Fibroblast of skin of left quadriceps (primary cell): ENCODE measurements around the gene NLGN3.
"Not testable (repeated sequence)": the region's sequence is repeated elsewhere in the genome, so short reads cannot be mapped to it uniquely, and the experiment has no call there.

ENCODE experiments used
- DNase-seq, 2 experiments: peaks; one replicate each; pipeline ENCODE4 v3.0.0-alpha.2; 2013; ENCODE audit warnings: low read depth in 2 of 2

The NLGN3 gene

GRCh38 chrX:71169586-71169985, 24.9 kb downstream of the NLGN3 start:
- no peak for DNase-seq

GRCh38 chrX:71170660-71171059, 26.0 kb downstream of the NLGN3 start:
- DNase-seq: no peak

GRCh38 chrX:71171110-71171801, 26.6 kb downstream of the NLGN3 start:
- no peak for DNase-seq

GRCh38 chrX:71173440-71173839, 28.8 kb downstream of the NLGN3 start:
- DNase-seq: no peak

GRCh38 chrX:71174795-71175194, 30.2 kb downstream of the NLGN3 start:
- DNase-seq: no peak

GRCh38 chrX:71175531-71175930, 30.9 kb downstream of the NLGN3 start:
- DNase-seq: no peak

- DNase-seq: no peak
Measured at GRCh38 chrX:71177327-71177726, 32.7 kb downstream of the NLGN3 start.

- DNase-seq: peak; percentile 24 to 28
Measured at GRCh38 chrX:71178908-71179307, 34.3 kb downstream of the NLGN3 start.

- DNase-seq: not testable (repeated sequence)
Measured at GRCh38 chrX:71180579-71181265, 36.1 kb downstream of the NLGN3 start.

- DNase-seq: no peak
Measured at GRCh38 chrX:71181558-71181909, 36.9 kb downstream of the NLGN3 start.

GRCh38 chrX:71181910-71182799, 37.5 kb downstream of the NLGN3 start:
- DNase-seq: peak; percentile 93 to 94

- no peak for DNase-seq
Measured at GRCh38 chrX:71182871-71183270, 38.2 kb downstream of the NLGN3 start.

- DNase-seq: no peak
Measured at GRCh38 chrX:71183341-71183740, 38.7 kb downstream of the NLGN3 start.

GRCh38 chrX:71184092-71184491, 39.5 kb downstream of the NLGN3 start:
- no peak for DNase-seq

- no peak for DNase-seq
Measured at GRCh38 chrX:71184803-71185495, 40.3 kb downstream of the NLGN3 start.

- no peak for DNase-seq
Measured at GRCh38 chrX:71191248-71191647, 46.6 kb downstream of the NLGN3 start.

- DNase-seq: no peak
Measured at GRCh38 chrX:71195964-71196649, 51.5 kb downstream of the NLGN3 start.

GRCh38 chrX:71198066-71198465, 53.4 kb downstream of the NLGN3 start:
- DNase-seq: no peak

GRCh38 chrX:71199252-71200008, 54.8 kb downstream of the NLGN3 start:
- no peak for DNase-seq

- DNase-seq: peak; percentile 20 to 24
Measured at GRCh38 chrX:71210816-71211215, 66.2 kb downstream of the NLGN3 start.

- no peak for DNase-seq
Measured at GRCh38 chrX:71212536-71212935, 67.9 kb downstream of the NLGN3 start.
